K562 (cell line): ENCODE results near the gene BICC1.

ENCODE experiments used
- CBX3 ChIP-seq, 2 experiments: IDR thresholded peaks; 1 replicate in 1 of 2; 2 replicates in 1 of 2; pipeline ENCODE4 v1.6.1; 2012; ENCODE audit warnings: inconsistent platforms in 2 of 2, low read length in 2 of 2, borderline replicate concordance in 1 of 2, control low read depth in 1 of 2
- CTCF ChIP-seq, 3 experiments: IDR thresholded peaks in 2 of 3; conservative IDR thresholded peaks in 1 of 3; 2 replicates each; pipeline ENCODE4 v1.5.1; 2011 to 2012; ENCODE audit warnings: low read length in 3 of 3, mild to moderate bottlenecking in 3 of 3, control low read depth in 2 of 3, improper control_type of control experiment in 1 of 3, inconsistent platforms in 1 of 3, low read depth in 1 of 3, mixed read lengths in 1 of 3, moderate library complexity in 1 of 3; ENCODE audit not compliant: insufficient read depth in 2 of 3
- EZH2 ChIP-seq: IDR thresholded peaks from 2 replicates; pipeline ENCODE4 v1.6.1; 2012; ENCODE audit warnings: low read depth, mild to moderate bottlenecking, inconsistent platforms, low read length, borderline replicate concordance
- MTA2 ChIP-seq: fragments of 450-650 bp; IDR thresholded peaks from 2 replicates; pipeline ENCODE4 v1.6.1; 2016; ENCODE audit warnings: low read depth
- NFRKB ChIP-seq: fragments of 450-650 bp; IDR thresholded peaks from 2 replicates; pipeline ENCODE4 v1.6.1; 2016; ENCODE audit warnings: low read depth
- SETDB1 ChIP-seq: IDR thresholded peaks from one replicate; pipeline ENCODE4 v1.6.1; 2012; ENCODE audit warnings: low read length, control low read depth, inconsistent platforms
- TBP ChIP-seq: optimal IDR thresholded peaks from 2 replicates; pipeline ENCODE3; 2011; ENCODE audit warnings: low read depth, low read length, improper control_type of control experiment
- ZNF121 ChIP-seq: sonication (generic); formaldehyde crosslinking; conservative IDR thresholded peaks from 2 replicates; pipeline ENCODE4 v1.8.0; 2022; ENCODE audit warnings: missing genetic modification reagents
- ZNF23 ChIP-seq: fragments of 250-450 bp; sonication (Bioruptor Pico); IDR thresholded peaks from 2 replicates; pipeline ENCODE4 v1.4.0; 2020; ENCODE audit warnings: mild to moderate bottlenecking
- ZNF384 ChIP-seq: IDR thresholded peaks from 2 replicates; pipeline ENCODE4 v1.6.1; 2012; ENCODE audit warnings: low read depth, low read length, improper control_type of control experiment
- ZNF586 ChIP-seq: fragments of 450-650 bp; formaldehyde crosslinking; conservative IDR thresholded peaks from 2 replicates; pipeline ENCODE4 v1.4.0; 2020; ENCODE audit warnings: mild to moderate bottlenecking, moderate library complexity
- TF ChIP-seq, protein P1 (sequence below): fragments of 450-650 bp; formaldehyde crosslinking; IDR thresholded peaks from 2 replicates; pipeline ENCODE4 v1.4.0; 2020; ENCODE audit warnings: mild to moderate bottlenecking, mixed read lengths
- TF ChIP-seq, protein P2 (sequence below): fragments of 450-650 bp; conservative IDR thresholded peaks from 2 replicates; pipeline ENCODE4 v1.6.1; 2016; ENCODE audit warnings: missing genetic modification characterization, low read depth, mild to moderate bottlenecking, missing compliant biosample characterization, moderate library complexity
- TF ChIP-seq, protein P3 (sequence below), 2 experiments: fragments of 450-650 bp in 1 of 2; sonication (generic) in 1 of 2; formaldehyde crosslinking; conservative IDR thresholded peaks; 2 replicates each; pipeline versions ENCODE4 v1.4.0 to v1.8.1; 2020 to 2022; ENCODE audit warnings: mild to moderate bottlenecking in 1 of 2, missing genetic modification reagents in 1 of 2

- TF ChIP-seq NFRKB (no peak), ZNF121 (no peak), ZNF586 (CRISPR knock-in tag) (no peak), SETDB1 (no peak), CTCF (IDR thresholded peaks at IDR 0.05 in 2 of 3, conservative IDR thresholded peaks at IDR 0.05 in 1 of 3; ENCODE audit: insufficient read depth in 2 of 3, low read depth in 1 of 3, low read length in 3 of 3) (no peak), EZH2 (no peak), ZNF384 (no peak), ZNF23 (CRISPR knock-in tag) (no peak), TBP (no peak), MTA2 (no peak), CBX3 (IDR thresholded peaks at IDR 0.05; ENCODE audit: borderline replicate concordance in 1 of 2, low read length in 2 of 2) (no peak)
- TF ChIP-seq, protein P1, sequence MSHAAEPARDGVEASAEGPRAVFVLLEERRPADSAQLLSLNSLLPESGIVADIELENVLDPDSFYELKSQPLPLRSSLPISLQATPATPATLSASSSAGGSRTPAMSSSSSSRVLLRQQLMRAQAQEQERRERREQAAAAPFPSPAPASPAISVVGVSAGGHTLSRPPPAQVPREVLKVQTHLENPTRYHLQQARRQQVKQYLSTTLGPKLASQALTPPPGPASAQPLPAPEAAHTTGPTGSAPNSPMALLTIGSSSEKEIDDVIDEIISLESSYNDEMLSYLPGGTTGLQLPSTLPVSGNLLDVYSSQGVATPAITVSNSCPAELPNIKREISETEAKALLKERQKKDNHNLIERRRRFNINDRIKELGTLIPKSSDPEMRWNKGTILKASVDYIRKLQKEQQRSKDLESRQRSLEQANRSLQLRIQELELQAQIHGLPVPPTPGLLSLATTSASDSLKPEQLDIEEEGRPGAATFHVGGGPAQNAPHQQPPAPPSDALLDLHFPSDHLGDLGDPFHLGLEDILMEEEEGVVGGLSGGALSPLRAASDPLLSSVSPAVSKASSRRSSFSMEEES (CRISPR knock-in tag), result no peak
- TF ChIP-seq, protein P2, sequence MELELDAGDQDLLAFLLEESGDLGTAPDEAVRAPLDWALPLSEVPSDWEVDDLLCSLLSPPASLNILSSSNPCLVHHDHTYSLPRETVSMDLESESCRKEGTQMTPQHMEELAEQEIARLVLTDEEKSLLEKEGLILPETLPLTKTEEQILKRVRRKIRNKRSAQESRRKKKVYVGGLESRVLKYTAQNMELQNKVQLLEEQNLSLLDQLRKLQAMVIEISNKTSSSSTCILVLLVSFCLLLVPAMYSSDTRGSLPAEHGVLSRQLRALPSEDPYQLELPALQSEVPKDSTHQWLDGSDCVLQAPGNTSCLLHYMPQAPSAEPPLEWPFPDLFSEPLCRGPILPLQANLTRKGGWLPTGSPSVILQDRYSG, result no peak
- TF ChIP-seq, protein P3, sequence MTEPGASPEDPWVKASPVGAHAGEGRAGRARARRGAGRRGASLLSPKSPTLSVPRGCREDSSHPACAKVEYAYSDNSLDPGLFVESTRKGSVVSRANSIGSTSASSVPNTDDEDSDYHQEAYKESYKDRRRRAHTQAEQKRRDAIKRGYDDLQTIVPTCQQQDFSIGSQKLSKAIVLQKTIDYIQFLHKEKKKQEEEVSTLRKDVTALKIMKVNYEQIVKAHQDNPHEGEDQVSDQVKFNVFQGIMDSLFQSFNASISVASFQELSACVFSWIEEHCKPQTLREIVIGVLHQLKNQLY (CRISPR knock-in tag; conservative IDR thresholded peaks at IDR 0.05), result no peak
Measured at GRCh38 chr10:58488921-58489320, 23.8 kb upstream of the BICC1 start.
